Activated naive CD8-positive, alpha-beta T cell treated with anti-CD3 and anti-CD28 coated beads for 36 hours (primary cell): Measurements from ENCODE around the gene MCRIP1. TPM values are rescaled to one million over a fixed set of nuclear protein-coding genes. Genes with fewer than 3 reads are reported as not detected.
A peak's percentile ranks its signal among the peaks of the same experiment; 100 is the strongest.

Experiments used
- DNase-seq: peaks from one replicate; pipeline ENCODE4 v3.0.0; 2021
- H3K27ac Mint-ChIP-seq: one replicate; pipeline ENCODE4 v1.8.0; 2022; ENCODE audit warnings: mild to moderate bottlenecking, moderate library complexity, mixed read lengths
- H3K27me3 Mint-ChIP-seq: one replicate; pipeline ENCODE4 v1.8.0; 2022; ENCODE audit warnings: mild to moderate bottlenecking, mixed read lengths
- H3K36me3 Mint-ChIP-seq: one replicate; pipeline ENCODE4 v1.8.0; 2021; ENCODE audit warnings: mild to moderate bottlenecking, mixed read lengths
- H3K4me1 Mint-ChIP-seq: one replicate; pipeline ENCODE4 v1.8.0; 2021; ENCODE audit warnings: mixed read lengths
- H3K4me3 Mint-ChIP-seq: one replicate; pipeline ENCODE4 v1.8.0; 2022; ENCODE audit warnings: mild to moderate bottlenecking, moderate library complexity, mixed read lengths
- H3K9me3 Mint-ChIP-seq: one replicate; pipeline ENCODE4 v1.8.0; 2022; ENCODE audit warnings: mixed read lengths
- total RNA-seq, 2 experiments: library from RNA; stranded (reverse); gene quantifications; one replicate each; pipeline ENCODE4 v1.2.3, GENCODE V29; 2021

MCRIP1 gene
- total RNA-seq, 2 experiments from 2014 or later, result 45.4 to 48.4 TPM

DNA sequence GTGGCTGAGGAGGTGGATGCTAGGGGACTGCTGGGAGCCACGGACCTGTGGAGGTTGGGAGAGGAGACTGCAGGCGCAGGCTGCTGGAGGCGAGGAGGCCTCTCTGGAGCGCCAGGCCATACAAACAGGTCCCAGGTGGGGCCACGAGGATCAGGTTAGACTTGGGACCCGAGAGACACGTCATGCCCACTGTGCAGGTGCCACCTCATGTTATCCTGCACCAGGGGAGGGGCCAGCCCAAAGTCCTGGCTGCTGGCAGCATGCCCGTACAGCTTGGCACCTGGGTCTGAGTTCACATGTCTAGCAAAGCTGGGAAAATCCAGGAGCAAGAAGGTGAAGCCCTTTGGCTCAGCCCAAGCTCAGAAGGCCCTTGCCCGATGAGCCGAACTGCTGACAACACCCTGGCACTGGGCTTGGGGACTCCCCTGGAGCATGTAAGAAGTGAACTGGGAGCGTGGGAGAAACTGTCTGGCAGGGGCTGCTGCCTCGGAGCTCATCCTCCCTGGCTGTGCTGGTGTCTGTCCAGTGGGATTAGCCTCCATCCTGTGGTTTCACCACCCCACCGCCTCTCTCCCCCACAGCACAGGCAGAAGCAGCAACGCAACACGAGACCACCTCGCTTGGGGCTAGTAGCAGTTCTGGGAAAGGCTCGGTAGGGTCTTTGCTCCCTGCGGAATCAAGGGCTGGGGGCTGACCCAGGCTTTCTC lies 32.8 kb upstream of the MCRIP1 start:
- Mint-ChIP-seq H3K27me3 (no peaks in the 10 kb centered on the region), H3K27ac (peak overlapping the region; percentile 82), H3K36me3 (peaks cover 42% of the 10 kb centered on the region), H3K4me3 (peak overlapping the region; percentile 10), H3K9me3 (no peaks in the 10 kb centered on the region), H3K4me1 (peaks cover 44% of the 10 kb centered on the region)
- no peak for DNase-seq

DNA sequence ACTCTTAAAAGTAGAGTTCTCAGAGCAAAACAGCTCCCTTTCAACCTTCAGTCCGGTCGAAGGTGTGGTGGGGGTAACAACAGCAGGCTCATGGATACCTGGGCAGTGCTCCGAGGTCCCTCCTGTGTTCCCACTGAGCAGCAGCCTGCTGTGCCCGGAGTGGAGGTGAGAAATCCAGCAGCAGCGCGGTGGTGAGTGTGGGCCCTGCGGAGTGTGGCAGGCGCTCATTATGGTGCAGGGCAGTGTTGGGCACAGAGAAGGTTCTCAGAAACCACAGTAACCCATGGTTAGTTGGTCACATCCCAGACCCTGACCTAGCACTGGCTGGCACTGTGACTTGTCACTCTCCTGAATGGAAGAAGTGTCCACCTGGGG lies 32.3 kb upstream of the MCRIP1 start:
- DNase-seq, result no peak
- Mint-ChIP-seq H3K4me3 (peak overlapping the region; percentile 10), H3K36me3 (peaks cover 43% of the 10 kb centered on the region), H3K27me3 (no peaks in the 10 kb centered on the region), H3K9me3 (no peaks in the 10 kb centered on the region), H3K4me1 (peaks cover 46% of the 10 kb centered on the region), H3K27ac (peak overlapping the region; percentile 45)

DNA sequence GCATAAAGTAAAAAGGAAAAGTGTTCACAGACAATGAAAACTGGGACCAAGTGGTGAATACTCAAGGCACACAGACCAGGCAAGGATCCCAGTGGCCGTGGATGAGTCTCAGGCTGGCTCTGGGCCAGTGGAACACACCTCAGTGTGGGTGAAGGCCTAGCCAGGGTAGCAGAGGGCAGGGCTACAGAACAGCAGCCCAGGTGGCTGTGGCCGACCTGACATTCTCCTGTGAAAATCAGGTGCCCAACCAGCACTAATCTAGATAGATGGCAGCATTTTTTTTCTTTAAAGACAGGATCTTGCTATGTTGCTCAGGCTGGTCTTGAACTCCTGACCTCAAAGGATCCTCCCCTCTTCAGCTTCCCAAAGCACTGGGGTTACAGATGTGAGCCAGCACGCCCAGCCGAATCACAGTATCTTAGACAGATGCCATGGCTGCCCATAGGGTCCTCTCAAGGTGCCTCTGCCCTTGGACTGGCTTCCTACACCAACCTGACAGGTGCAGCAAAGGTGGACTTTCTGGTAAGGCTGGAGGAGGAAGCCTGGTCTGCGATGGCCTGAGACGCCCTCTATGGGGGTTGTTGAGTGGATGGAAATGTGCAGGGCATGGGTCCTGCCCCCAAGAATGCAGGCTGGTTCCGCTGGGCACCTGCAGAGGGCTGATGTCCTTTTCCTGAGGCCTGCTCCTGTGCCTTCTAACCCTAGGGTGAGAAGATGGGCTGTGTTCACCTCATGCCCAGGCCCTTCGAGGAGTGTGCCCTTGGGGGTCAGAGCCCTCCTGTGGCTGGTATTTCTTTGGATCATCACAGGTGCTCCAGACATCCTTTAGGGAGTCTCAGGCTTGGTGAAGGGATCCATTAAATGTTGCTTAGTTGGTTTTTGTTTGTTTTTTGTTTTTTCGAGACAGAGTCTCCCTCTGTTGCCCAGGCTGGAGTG lies 31.0 kb upstream of the MCRIP1 start:
- H3K27me3 Mint-ChIP-seq, result no peaks in the 10 kb centered on the region
- H3K36me3 Mint-ChIP-seq, result peaks cover 37% of the 10 kb centered on the region
- H3K4me1 Mint-ChIP-seq, result peaks cover 45% of the 10 kb centered on the region
- H3K4me3 Mint-ChIP-seq, result peak overlapping the region; percentile 37
- no peak for DNase-seq
- no peaks in the 10 kb centered on the region for H3K9me3 Mint-ChIP-seq
- peak overlapping the region; percentile 69 for H3K27ac Mint-ChIP-seq

DNA sequence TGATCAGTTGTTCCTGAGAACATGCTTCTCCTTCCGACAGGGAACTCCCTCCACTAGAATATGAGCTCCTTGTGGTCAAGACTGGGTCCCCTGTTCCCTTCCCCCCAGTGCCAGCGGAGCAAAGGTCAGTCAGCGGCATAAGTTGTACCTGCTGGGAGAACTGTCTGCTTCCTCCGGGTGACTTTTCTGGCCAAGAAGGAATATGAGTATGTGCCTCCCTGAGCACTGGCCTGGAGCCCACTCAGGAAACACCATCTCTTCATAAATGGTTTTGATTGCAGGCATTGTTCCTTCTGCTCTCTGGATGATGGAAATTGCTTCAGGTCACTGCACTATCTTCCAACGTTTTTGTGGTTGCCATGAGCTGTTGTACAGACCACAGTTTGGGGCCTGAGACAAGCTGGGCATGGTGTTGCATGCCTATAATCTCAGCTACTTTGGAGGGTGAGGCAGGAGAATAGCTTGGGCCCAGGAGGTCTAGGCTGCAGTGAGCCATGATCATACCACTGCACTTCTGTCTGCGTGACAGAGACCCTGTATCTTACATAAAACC lies 30.1 kb upstream of the MCRIP1 start:
- H3K27me3 Mint-ChIP-seq, result no peaks in the 10 kb centered on the region
- peak overlapping the region; percentile 86 for H3K4me3 Mint-ChIP-seq
- no peak for DNase-seq
- peak overlapping the region; percentile 69 for H3K27ac Mint-ChIP-seq
- H3K4me1 Mint-ChIP-seq, result peaks cover 47% of the 10 kb centered on the region
- H3K36me3 Mint-ChIP-seq, result peaks cover 42% of the 10 kb centered on the region
- H3K9me3 Mint-ChIP-seq, result no peaks in the 10 kb centered on the region

DNA sequence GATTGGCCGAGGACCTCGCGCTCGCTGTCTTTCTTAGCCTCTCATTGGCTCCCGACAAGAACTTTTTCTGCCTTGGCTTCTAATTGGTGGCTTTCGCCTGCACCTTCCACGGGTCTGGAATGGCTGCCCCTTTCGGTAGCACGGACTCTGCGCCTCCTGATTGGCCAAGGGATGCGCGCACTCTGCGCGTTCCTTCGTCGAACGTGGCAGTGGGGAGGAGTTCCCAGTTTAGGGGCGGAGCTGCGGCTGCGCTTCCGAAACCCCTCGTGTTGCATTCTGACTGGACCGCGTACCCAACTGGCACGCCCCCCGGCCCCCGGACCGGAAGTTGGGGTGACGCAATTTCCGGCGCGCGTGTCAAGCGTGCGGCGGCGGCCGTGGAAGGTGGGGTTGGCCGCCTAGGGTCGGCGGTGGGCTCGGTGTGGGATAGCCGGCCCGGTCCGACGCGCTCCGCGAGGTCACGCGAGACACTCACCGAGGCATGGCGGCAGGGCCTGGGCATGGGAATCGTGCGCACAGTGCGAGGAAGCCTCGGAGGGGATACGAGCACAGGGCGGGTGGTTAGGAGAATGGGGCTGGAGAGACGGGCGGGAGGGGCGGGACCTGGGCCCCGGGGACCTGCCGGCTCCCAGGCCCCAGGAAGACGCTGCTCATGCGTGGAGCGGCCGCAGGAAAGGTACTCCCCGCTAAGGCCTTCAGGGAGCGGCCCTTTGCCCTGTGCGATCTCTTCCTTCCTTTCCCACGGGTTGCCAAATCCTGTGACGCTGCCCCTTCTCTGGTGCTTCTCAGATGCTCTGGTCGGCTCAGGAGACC lies 27.9 kb upstream of the MCRIP1 start:
- Mint-ChIP-seq H3K27ac (peak overlapping the region; percentile 97), H3K27me3 (no peaks in the 10 kb centered on the region), H3K36me3 (peaks cover 53% of the 10 kb centered on the region), H3K4me3 (peak overlapping the region; percentile 96), H3K9me3 (no peaks in the 10 kb centered on the region), H3K4me1 (peaks cover 43% of the 10 kb centered on the region)
- peak; percentile 99 for DNase-seq

DNA sequence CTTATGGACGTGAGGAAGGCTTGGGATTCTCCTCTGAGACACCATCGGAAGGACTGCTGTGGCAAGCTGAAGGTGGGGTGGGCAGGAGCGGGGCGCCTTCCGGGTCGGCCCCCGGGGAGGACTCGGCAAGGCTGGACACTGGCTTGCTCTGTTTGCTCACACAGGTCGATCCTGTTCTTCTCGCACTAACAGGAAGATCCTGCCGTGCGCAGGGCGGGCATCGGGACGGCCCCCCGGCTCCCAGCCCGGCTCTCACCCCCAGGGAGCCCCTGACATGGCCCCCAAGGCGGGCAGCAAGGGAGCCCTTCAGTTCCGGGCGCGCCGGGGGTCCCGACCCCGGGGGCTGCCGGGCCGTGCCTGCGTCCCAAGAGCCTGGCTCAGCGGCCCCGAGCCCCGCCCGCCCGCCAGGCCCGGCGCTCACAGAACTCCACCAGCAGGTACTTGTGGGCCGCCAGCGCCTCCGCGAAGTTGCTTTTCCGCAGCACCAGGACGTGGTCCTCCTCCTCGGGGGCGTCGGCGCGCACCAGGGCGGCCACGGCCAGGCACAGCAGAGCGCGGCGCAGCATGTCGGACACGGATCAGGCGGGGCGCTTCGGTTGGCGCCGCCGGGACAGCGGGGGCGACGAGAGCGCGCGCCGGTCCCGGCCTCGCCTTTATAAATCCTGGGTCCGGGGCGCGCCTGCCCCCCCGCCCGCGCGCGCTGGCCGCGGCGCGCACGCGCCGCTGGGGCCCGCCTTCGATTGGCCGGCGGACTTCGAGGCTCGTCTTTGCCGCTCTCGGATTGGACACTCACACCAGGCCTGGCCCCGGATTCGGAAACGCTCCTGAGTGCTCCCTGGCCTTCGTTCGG lies 27.0 kb upstream of the MCRIP1 start, which contains the start of gene P4HB:
P4HB (minus strand) TSS at position 630 of the 850 bp plus-strand sequence; CDS start at position 566, 64 bp downstream.
- H3K27ac Mint-ChIP-seq, result peak within 1 kb of the TSS; percentile 97
- no peaks in the 10 kb centered on the region for H3K9me3 Mint-ChIP-seq
- H3K4me3 Mint-ChIP-seq, result peak within 1 kb of the TSS; percentile 97
- peaks cover 41% of the 10 kb centered on the region for H3K4me1 Mint-ChIP-seq
- H3K27me3 Mint-ChIP-seq, result no peaks in the 10 kb centered on the region
- peaks cover 51% of the 10 kb centered on the region for H3K36me3 Mint-ChIP-seq
- DNase-seq, result no peak

DNA sequence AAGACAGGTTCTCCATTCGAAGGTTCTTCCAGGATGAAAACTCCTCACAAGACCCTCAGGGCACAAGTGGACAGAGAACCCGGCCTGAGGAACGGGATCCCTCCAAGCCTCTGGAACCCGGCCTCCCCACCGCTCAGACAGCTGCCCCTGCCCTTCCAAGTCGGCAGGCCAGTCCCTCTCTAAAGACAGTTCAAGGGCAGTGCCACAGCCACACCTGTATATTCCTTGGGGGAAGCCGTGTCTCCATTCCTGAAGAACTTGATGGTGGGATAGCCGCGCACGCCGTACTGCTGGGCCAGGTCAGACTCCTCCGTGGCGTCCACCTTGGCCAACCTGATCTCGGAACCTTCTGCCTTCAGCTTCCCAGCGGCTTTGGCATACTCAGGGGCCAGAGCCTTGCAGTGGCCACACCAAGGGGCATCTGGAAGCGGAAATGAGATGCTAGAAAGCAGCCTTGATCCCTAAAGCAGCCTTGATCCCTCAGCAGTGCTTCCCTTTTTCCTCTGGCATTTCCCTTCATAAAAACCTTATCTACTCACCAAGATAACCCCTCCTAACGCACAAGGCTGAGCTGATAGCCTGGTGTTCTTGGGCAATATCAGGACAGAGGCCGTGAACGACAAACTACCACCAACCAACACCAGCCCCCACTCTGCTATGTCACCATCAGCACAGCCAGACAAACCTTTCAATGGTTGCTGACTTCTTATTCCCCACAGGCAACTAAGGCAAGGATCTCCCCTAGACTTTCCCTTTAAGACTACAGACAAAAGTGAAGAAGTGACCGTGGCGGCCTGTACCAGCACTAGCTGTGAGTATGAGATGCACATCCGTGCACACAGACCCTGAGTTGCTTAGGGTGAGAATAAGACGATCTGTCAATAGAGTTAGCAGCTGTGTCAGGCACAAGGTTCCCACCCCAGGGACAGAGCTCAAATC lies 26.1 kb upstream of the MCRIP1 start:
- Mint-ChIP-seq H3K4me3 (peak overlapping the region; percentile 97), H3K27ac (peak overlapping the region; percentile 83), H3K9me3 (no peaks in the 10 kb centered on the region), H3K27me3 (no peaks in the 10 kb centered on the region), H3K36me3 (peaks cover 52% of the 10 kb centered on the region), H3K4me1 (peaks cover 36% of the 10 kb centered on the region)
- DNase-seq, result no peak

DNA sequence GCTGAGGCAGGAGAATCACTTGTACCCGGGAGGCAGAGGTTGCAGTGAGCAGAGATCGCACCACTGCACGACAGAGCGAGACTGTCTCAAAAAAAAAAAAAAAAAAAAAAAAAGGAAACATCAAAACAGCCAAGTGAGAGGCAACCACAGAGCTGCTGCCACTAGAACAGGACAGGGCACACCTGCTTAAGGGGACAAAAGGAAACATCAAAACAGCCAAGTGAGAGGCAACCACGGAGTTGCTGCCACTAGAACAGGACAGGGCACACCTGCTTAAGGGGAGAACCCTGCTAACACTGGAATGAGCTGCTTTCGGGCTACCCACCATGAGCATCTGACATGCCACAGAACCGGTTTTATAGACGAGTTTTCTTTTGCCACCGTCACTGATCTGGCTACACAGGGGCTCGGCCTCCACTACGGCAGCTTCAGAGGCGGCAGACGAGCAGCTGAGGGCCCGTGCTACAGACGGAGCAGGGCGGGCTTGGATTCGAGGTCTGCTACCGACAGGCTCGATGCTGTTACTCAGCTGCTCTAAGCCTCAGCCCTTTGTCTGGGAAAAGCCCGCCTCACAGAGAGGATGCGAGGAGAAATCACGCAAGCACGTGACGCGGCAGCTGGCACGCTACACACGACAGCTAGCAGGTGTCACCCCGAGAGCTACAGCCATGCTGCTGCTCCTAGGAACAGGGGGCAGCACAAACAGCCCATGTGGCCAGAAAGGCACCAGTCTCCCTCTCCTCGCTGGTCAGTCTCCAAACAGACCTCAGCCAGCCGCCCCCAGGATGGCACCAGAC lies 25.3 kb upstream of the MCRIP1 start:
- Mint-ChIP-seq H3K9me3 (no peaks in the 10 kb centered on the region), H3K4me1 (peaks cover 28% of the 10 kb centered on the region), H3K27me3 (no peaks in the 10 kb centered on the region), H3K4me3 (peak overlapping the region; percentile 97), H3K36me3 (peaks cover 53% of the 10 kb centered on the region), H3K27ac (peak overlapping the region; percentile 83)
- DNase-seq, result no peak

DNA sequence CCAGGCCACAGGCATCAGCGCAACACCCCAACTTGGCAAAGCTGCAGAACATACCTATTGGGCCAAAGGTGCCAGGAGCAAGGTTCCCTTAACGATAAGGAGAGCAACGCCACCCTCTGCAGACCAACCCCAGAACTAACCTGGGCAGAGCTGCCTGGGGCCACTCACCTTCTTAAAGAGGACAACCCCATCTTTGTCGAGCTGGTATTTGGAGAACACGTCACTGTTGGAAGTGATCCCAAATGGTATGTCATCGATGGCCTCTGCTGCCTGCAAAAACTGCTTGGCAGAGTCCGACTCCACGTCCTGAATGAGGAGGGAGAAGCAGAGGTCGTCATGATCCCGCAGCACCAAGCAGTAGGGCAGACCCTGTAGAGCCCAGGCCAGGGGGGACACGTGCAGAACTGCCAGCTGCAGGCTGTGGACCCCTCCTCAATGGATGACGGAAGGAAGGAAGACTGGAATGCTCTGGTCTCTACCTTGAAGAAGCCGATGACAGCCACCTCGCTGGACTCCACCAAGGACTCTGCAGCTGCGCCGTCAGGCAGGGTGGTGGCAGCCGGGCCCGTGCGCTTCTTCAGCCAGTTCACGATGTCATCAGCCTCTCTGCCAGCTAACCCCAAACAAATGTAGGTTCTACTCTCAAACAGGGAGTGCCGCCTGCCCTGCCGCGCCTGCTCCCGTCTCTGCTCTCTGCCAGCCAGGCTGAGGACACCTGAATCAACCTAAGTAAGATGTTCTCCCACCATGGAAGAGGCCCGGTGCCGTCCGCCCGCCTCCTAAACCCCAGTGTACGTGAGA lies 22.1 kb upstream of the MCRIP1 start:
- DNase-seq, result no peak
- H3K36me3 Mint-ChIP-seq, result peaks cover 46% of the 10 kb centered on the region
- no peaks in the 10 kb centered on the region for H3K27me3 Mint-ChIP-seq
- H3K4me3 Mint-ChIP-seq, result no peak overlapping the region
- H3K27ac Mint-ChIP-seq, result no peak overlapping the region
- H3K9me3 Mint-ChIP-seq, result no peaks in the 10 kb centered on the region
- H3K4me1 Mint-ChIP-seq, result peaks cover 19% of the 10 kb centered on the region

DNA sequence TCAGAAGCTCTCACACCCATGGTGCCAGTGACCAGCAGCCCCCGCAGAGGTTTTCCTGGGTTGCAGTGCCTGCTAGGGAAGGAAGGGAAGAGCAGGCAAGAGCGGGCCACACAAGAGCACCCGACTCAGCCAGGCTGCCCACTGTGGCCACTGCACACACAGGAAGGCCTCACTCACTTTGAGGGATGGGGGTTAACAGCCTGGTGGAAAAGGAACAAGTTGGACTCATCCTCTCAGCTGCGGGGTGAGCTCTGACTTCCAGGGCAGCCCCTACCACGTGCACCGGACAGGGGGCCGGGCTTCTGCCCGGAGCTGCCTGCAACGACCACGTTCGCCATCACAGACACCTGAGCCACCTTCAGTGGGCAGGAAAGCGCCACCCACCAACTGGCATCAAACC lies 19.1 kb upstream of the MCRIP1 start:
- H3K4me3 Mint-ChIP-seq, result no peak overlapping the region
- no peak overlapping the region for H3K27ac Mint-ChIP-seq
- no peaks in the 10 kb centered on the region for H3K27me3 Mint-ChIP-seq
- peaks cover 5% of the 10 kb centered on the region for H3K4me1 Mint-ChIP-seq
- no peaks in the 10 kb centered on the region for H3K9me3 Mint-ChIP-seq
- no peak for DNase-seq
- peaks cover 25% of the 10 kb centered on the region for H3K36me3 Mint-ChIP-seq

DNA sequence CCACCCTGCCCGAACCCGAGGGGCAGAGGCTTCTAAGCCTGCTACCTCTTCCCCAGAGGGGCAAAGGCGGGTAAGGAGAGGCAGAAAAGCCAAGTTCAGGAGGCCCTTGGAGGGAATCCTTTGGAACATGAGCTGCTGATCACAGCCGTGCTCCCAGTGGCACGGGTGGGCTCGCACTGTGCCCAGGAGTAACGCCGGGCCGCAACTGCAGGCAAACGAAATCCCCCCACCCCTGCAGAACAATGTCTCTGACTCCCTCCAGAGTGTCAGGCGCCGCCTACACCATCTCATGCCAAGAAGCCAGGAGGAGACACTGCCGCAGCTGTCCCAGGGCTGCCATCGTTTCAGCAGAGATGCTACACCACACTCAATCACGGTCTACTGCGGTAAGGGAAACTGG lies 18.3 kb upstream of the MCRIP1 start:
- Mint-ChIP-seq H3K27me3 (no peaks in the 10 kb centered on the region), H3K9me3 (no peaks in the 10 kb centered on the region), H3K36me3 (peaks cover 22% of the 10 kb centered on the region), H3K27ac (no peak overlapping the region), H3K4me3 (no peak overlapping the region), H3K4me1 (peaks cover 5% of the 10 kb centered on the region)
- no peak for DNase-seq

DNA sequence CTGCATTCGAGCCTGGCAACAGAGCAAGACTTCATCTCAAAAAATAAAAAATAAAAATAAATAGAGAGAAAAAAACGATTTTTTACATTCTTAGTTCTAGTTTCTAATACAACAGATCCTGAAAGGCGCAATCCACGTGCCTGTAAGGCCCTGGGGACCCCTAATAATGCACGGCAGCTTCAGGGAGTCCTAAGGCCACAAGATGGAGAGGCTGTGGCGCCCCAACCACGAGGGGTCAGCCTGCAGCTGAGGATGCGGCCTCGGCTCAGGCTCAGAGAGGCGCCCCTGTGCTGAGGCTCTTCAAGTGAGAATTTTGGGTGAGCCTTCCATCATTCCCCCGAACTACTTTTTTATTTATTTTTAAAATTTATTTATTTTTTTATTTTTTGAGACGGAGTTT lies 16.4 kb upstream of the MCRIP1 start:
- H3K4me3 Mint-ChIP-seq, result no peak overlapping the region
- no peaks in the 10 kb centered on the region for H3K27me3 Mint-ChIP-seq
- H3K36me3 Mint-ChIP-seq, result peaks cover 24% of the 10 kb centered on the region
- H3K27ac Mint-ChIP-seq, result no peak overlapping the region
- no peaks in the 10 kb centered on the region for H3K4me1 Mint-ChIP-seq
- DNase-seq, result no peak
- H3K9me3 Mint-ChIP-seq, result no peaks in the 10 kb centered on the region
